NCI-H2107 treated with DMSO at 0.1 percent for 48 hours (cell line): ENCODE data around the gene IL5.
A peak's percentile ranks its signal among the peaks of the same experiment; 100 is the strongest.

Experiments used
- DNase-seq: peaks from one replicate; lab custom pipeline; 2025; ENCODE audit not compliant: unreplicated experiment; lab: John Stamatoyannopoulos, UW

IL5 gene

GRCh38 chr5:132499440-132500243, 43.7 kb downstream of the IL5 start:
- no peak for DNase-seq

GRCh38 chr5:132498686-132499271, 44.5 kb downstream of the IL5 start:
- no peak for DNase-seq

- no peak for DNase-seq
These were observed 45.2 kb downstream of the IL5 start for GRCh38 chr5:132498152-132498551.

- DNase-seq: no peak
These were observed 45.8 kb downstream of the IL5 start for GRCh38 chr5:132497488-132497997.

- DNase-seq: no peak
These were observed 46.5 kb downstream of the IL5 start for GRCh38 chr5:132496631-132497487.

GRCh38 chr5:132496191-132496630, 47.1 kb downstream of the IL5 start:
- DNase-seq: peak; percentile 59

GRCh38 chr5:132495667-132496190, 47.6 kb downstream of the IL5 start:
- peak; percentile 14 for DNase-seq

- no peak for DNase-seq
These were observed 49.5 kb downstream of the IL5 start for GRCh38 chr5:132493821-132494220.

- DNase-seq: no peak
These were observed 50.1 kb downstream of the IL5 start for GRCh38 chr5:132493241-132493640.

GRCh38 chr5:132492386-132493125, 50.8 kb downstream of the IL5 start:
- DNase-seq: no peak
